Measurements from ENCODE around the gene TAGLN2.
A peak's percentile ranks its signal among the peaks of the same experiment; 100 is the strongest.

The TAGLN2 gene

DNA sequence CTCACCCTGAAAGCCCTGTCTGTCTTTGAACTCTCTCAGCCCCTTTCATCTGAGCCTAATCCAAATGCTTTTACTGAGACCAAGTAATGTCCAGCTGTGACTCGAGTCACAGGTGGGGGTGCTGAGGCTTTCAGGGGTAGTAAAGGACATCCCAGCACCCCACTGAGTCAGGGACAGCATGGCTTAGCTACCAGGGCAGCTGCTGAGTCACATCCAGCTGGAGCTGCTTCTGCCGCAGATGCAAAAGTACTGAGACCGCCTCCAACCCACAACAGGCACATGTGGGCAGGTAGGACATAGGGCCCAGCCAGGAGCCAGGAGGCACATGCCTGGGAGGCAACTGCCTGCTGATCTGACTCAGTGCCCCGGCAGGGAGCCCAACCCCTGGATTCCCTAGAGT lies 56.1 kb downstream of the TAGLN2 start:
- peak; percentile 83 for DNase-seq

DNA sequence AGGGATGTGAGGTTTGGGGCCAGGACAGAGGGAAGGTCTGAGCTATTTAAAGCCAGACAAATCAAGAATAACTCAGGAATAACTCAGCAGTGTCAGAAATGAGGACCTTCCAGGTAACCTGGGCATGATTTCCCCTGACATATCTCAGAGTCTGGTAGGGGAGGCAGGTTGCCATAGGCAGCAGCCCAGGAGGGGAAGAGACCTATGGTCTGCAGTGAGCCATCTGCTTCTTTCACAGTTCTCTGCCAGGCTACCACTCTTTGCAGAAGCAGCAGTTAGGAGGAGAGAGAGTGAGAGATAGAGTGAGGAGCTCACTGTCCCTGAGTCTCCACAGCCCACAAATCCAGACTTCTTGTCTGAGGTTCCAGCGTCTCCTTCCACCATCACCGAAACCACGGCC lies 56.5 kb downstream of the TAGLN2 start:
- peak; percentile 55 for DNase-seq
